GM18517 (cell line): ENCODE measurements around the gene BRD3.
"Not testable (repeated sequence)": the region's sequence is repeated elsewhere in the genome, so short reads cannot be mapped to it uniquely, and the experiment has no call there.

Experiments used
- ATAC-seq: cut with Tn5 transposase; IDR thresholded peaks from one replicate; pipeline ENCODE4 v1.9.1; 2021; ENCODE audit warnings: mild to moderate bottlenecking, moderate library complexity; ENCODE audit not compliant: unreplicated experiment

Gene BRD3

DNA sequence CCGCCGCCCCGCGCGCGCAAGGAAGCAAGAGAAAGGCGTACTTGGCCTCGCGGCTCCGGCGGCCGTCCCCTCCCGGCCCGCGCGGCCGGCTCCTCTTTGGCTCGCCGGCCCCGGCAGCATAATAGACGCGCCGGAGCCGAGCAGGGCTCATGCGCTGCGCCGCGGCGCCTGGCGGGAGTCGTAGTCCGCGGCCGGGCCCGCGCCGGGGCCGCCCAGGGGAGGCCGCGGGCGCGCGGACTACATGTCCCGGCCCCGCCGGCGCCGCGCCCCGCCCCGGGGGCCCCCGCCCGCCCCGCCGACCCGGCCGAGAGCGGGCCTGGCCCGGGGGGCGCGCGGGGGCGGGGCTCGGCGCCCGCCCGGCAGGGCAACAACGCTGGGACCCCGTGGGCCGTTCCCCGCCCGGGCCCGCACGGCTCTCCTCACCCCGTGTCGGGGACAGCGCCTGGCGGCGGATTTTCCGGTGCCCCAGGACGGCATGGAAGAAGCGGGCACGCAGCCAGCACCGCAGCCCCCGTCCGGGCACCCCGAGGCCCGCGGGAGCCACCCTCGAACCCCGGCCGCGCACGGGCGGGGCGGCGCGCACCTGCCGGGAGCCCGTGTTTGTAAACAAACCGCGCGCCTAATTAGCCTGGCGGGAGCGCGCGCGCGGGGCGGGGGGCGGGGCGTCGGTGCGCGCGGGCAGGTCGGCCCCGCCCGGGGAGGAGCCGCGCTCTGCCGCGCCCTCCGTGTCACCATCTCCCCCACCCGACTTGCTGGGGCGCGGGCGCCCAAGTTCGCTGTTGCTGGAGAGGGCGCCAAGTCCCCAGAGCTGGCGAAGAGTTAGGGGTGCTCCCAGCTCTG is at the start of gene BRD3:
Gene BRD3, minus strand, starts transcription at position 123 of the 840 bp plus-strand sequence. CDS start 14,549 bp downstream, outside the sequence.
- ATAC-seq = peak; percentile 52

DNA sequence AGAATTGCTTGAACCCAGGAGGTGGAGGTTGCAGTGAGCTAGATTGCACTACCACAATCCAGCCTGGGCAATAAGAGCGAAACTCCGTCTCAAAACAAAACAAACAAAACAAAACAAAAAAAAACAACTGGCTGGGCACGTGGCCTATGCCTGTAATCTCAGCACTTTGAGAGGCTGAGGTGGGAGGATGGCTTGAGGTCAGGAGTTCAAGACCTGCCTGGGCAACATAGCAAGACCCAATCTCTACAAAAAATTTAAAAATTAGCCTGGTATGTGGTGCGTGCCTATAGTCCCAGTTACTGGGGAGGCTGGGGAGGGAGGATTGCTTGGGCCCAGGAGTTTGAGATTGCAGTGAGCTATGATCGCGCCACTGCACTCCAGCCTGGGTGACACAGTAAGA is 44.7 kb upstream of the BRD3 start:
- ATAC-seq = no peak

DNA sequence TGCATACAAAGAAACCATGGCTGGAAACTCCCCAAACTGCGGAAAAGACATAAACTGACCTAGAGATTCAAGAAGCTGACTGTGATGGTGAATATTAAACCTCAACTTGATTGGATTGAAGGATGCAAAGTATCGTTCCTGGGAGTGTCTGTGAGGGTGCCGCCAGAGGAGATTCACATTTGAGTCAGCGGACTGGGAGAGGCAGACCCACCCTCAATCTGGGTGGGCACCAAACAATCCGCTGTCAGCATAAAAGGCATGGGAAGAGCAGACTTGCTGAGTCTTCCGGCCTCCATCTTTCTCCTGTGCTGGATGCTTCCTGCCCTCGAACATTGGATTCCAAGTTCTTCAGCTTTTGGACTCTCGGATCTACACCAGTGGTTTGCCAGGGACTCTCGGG is 43.2 kb upstream of the BRD3 start:
- ATAC-seq = no peak

DNA sequence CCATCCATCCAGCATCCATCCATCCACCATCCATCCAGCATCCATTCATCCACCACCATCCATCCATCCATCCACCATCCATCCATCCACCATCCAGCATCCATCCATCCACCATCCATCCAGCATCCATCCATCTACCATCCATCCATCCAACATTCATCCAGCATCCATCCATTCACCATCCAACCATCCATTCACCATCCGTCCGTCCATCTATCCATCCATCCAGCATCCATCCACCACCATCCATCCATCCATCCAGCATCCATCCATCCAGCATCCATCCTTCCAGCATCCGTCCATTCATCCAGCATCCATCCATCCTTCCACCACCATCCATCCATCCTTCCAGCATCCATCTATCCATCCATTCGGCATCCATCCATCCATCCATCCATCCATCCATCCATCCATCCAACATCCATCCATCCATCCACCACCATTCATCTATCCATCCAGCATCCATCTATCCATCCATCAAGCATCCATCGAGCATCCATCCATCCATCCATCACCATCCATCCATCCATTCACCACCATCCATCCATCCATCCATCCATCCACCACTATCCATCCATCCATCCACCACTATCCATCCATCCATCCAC is 35.7 kb upstream of the BRD3 start:
- no peak for ATAC-seq

DNA sequence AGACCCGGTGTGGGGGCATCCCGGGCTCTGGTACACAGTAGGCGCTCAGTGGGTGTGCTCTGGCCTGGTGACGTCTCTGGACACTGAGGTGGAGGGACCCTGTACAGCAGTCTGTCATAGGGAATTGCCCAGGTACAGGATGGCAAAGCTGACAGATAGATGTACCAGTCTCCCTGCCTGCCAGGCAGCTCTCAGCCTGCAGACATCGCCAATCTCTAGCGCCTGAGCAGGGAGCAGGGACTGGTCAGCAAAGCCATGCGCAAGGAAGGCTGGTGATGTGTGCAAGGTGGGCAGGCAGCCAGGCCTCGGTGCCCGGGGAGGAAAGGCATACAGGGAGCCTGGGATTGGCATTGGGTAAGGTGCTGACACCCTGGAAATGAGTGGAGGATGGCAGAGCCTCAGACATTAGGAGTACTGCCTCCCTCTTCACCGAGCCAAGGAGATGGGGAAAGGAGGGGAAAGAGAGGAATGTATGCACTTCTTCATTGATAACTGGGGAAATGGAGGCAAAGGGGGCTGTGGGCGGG is 33.9 kb upstream of the BRD3 start:
- ATAC-seq = no peak

DNA sequence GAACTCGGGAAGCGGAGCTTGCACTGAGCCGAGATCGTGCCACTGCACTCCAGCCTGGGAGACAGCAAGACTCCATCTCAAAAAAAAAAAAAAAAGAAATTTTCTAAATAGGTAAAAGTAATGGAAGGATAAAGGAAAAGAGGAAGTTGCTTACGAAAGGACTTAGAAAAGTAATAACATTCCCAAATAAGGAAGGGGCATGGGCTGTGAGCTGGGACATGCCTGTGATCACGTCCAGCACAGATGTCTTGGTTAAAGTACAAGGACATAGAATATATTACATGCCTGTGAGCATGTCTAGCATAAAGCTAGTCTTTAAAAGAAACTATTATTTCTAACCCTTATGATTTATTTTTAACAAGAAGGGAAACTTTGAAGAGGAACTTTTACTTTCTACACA is 33.3 kb upstream of the BRD3 start:
- ATAC-seq = not testable (repeated sequence)

DNA sequence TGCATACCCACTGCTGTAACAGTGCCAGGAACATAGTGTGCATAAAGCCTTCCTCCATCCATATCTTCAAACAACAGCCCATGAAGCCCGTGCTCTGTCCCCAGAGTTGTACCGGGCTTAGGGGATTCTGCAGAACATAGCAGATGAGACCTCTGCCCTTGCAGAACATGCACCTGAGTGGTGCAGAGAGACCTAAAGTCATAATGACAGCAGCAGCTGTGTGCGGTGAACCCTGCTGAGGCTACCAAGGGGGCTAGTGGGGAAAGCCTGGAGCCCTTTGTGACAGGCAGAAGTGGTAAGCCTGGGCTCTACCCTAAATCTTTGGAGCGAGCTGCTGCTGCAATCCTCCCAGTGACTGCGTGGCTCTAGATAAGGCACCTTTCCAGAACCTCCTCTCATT is 32.2 kb upstream of the BRD3 start:
- ATAC-seq = no peak

DNA sequence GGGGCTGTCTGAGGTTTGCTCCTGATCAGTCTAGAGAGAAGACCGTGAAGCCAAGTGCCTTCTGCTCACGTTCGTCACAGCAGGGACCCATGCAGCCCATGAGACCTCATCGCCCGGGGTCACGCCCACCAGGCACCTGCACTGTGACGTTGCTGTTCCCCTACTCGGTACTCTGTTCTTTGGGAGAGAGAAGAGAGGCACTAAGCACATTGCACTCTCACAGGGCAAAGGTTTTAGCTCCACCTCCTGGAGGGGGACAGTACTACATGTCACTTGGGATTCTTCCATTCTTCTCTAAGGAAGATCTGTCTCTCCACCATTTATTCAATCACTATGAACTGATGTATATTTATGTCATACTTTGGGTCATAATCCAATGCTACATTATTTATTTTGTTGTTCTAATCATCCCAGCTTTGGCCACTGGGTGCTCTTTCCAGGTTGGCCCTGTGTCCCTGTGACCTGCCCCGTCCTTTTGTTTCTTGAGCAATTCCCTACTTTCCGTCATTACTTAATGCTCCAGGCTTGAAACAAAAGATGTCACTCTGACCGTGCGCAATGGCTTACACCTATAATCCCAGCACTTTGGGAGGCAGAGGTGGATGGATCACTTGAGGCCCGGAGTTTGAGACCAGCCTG is 31.4 kb upstream of the BRD3 start:
- ATAC-seq = no peak

DNA sequence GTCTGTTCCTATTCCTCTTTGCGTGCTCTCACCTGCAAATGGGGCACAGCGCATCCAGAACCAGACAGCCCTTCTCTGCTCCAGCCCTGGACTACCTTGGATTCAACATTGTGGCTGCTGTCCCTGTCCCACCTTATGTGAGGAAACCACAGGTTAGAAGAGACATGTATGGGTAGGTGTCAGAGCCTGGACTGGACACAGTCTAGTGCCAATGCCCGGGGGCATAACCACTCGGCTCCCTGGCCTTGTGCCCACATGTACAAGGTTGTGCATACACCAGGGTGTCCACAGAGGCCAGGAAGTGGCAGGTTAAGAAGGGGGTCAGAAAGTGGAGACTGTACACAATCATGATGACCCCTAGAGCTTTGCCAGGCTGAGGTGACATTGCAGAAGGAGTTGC is 22.1 kb upstream of the BRD3 start:
- ATAC-seq = no peak

DNA sequence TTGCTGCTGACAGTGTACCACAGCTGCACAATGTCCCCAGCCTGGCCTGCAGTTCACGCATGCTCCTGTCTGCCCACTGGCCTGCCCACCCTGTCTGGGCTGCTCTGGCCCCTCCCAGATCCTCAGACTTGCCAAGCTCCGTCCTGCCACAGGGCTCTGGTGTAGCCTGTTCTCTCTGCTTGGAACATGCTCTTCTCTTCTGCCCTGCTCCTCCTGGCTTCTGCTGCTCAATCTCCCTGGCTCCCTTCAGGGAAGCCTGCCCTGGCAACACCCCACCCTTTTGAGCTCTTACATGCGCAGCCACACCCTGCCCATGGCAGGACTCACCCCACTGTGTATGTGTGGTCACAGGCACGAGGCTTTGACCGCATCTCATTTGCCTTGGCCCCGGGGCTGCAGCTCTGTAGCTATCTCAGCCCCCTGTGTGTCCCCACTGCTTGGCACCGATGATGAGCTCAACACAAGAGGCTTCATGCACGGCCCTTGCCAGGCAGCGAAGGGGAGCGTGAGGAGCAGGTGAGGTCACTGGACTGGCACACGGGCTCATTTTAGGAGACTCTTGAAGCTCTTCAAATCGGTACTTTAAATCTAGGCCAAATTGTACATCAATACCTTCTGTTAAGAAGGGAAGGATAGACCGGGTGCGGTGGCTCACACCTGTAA is 20.4 kb upstream of the BRD3 start:
- no peak for ATAC-seq

DNA sequence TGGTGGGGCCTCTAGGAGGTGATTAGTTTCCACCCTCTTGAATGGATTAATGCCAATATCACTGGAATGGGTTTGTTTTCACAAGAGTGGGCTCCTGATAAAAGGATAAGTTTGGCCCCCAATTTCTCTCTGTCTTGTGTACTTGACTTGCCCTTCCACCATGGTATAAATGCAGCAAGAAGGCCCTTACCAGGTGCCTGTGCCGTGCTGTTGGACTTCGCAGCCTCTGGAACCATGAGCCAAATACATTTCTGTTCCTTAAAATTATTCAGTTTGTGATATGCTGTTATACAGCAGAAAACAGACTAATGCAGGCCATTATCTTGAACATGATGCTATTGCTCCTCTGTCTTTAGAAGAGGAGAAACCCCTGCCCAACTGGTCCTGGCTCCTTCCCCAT is 17.8 kb upstream of the BRD3 start:
- no peak for ATAC-seq

DNA sequence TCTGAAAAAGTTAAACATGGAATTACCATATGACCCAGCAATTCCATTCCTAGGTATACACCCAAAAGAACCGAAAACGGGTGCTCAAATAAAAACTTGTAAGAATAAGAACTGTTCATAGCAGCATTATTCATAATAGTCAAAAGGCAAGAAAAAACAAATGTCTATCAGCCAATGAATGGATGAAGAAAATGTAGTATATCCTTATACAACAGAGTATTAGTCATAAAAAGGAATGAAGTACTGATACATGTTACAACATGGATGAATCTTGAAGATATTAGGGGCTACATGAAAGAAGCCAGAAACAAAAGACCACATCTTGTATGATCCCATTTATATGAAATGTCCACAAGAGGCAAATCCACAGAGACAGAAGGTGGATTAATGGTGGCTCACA is 15.6 kb upstream of the BRD3 start:
- no peak for ATAC-seq

DNA sequence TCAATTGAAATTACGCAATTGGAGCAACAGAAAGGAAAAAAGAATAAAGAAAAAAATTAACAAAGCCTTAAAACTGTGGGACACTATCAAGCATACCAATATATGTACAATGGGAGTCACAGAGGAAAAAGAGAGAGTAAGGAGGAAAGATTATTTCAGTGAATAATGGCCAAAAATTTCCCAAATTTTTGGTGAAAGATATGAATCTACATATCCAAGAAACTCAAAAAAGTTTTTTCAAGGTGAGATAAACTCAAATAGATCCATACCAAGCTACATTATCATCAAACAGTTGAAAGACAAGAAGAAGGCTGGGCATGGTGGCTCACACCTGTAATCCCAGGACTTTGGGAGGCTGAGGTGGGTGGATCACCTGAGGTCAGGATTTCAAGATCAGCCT is 8.8 kb upstream of the BRD3 start:
- ATAC-seq = no peak

DNA sequence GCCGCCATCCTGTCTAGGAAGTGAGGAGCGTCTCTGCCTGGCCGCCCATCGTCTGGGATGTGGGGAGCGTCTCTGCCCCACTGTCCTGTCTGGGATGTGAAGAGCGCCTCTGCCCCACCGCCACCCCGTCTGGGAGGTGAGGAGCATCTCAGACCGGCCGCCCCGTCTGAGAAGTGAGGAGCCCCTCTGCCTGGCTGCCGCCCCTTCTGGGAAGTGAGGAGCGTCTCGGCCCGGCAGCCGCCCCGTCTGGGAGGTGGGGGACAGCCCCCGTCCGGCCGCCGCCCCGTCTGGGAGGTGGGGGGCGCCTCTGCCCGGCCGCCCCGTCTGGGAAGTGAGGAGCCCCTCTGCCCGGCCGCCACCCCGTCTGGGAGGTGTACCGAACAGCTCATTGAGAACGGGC is 7.9 kb upstream of the BRD3 start:
- not testable (repeated sequence) for ATAC-seq

DNA sequence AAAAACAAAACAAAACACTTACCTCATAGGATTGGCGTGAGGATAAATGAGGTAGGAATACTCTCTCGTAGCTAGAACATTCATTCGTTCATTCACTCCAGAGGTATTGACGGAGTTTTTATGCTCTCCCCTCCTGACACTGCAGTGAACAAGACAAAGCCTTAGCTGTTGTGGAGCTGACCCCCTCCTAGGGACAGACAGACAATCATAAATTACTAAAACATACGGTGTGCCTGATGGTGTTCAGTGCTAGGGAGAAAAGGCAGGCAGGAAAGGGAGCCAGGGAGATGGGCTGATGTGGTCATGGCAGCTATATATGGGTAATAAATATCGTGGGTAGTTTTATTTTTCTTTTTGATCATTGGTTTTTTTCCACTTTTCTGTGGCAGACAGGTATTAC is 5.7 kb upstream of the BRD3 start:
- ATAC-seq = no peak

DNA sequence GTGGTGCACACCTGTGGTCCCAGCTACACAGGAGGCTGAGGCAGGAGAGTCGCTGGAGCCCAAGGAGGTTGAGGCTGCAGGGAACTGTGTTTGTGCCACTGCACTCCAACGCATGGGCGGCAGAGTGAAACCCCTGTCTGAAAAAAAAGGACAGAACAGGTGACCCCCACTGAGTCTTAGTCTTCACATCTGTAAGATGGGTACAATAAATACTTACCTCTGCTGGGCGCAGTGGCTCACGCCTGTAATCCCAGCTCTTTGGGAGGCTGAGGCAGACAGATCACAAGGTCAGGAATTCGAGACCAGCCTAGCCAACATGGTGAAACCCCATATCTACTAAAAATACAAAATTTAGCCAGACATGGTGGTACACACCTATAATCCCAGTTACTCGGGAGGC is 4.9 kb upstream of the BRD3 start:
- ATAC-seq = not testable (repeated sequence)

DNA sequence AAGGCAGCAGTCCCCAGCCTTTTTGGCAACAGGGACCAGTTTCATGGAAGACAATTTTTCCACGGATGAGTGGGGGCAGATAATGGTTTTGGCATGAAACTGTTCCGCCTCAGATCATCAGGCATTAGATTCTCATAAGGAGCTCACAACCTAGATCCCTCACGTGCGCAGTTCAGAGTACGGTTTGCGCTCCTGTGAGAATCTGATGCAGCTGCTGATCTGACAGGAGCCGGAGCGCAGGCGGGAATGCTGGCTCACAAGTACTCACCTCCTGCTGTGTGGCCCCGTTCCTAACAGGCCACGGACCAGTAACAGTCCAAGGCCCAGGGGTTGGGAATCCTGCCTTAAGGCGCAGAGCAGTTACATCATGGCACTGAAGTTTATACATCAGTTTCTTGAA is 3.3 kb upstream of the BRD3 start:
- ATAC-seq = no peak

DNA sequence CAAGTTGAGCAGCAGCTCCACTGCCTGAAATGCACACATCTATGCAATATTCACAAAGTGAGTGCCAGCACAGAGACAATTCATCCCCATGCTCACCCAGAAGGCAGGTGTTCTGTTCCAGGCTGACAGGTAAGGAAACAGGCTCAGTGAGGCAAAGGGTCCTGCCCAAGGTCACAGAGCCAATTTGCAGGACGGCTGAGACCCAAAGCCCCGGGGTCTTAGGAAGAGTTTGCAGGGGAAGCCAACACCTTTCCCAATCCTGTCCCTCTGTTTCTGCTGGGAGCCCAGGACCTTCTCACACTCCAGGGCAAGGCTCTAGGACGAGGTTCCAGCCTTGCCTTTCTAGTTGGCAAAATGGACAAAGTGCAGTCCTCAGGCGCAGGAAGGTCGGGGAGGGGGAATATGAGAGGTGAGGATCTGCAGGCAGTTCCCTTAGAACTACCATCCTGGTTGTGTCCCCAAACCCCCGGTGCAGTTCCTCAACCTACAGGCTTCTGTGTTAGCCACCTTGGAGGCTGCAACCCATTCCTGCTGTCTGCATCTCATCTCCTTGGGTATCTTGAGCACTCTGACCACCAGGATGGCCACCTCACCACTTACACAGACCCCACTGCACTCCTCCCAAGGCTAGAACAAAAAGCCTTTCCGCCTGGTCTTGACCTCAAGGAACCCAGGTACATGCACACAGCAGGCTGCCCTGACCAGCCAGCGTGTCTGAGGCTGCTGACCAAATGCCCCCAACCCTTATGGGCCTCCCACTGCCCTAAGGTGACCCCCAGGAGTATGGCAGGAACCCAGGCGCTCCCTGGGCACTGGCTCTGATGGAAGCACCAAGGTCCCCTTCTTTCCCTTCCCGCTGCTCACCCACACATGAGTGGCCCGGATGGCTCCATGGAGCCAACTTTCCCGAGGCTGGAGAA is 1.9 kb upstream of the BRD3 start:
- no peak for ATAC-seq

DNA sequence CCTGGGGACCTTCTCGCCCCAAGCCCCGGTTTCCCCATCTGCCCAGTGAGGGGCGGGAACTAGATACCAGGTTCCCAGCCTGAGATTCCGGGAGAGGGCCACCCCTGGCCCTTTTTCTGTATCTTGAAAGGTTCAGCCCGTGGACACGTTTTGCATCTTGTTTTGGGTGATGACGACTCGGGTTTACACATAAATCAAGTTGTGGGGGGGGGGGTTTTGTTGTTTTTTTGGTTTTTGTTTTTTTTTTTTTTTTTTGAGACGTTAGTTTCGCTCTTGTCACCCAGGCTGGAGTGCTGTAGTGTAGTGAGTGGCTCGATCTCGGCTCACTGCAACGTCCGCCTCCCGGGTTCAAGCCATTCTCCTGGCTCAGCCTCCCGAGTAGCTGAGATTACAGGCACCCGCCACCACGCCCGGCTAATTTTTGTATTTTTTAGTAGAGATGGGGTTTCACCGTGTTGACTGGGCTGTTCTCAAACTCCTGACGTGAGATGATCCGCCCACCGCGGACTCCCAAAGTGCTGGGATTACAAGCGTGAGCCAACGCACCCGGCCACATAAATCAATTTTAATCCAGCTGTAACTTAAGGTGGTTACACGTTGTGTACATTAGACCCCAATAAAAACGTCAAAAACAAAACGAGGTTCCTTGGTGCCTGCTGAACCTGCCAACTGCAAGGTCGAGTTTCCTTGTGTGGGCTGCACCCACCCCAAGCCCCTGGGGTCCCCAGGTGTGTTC is 1.1 kb upstream of the BRD3 start:
- no peak for ATAC-seq
